Thyroid gland (tissue), 4 donors: Measurements from ENCODE around the gene UBIAD1. TPM values are rescaled to one million over a fixed set of nuclear protein-coding genes. Genes with fewer than 3 reads are reported as not detected.

Experiments used
- DNase-seq, 2 donors: peaks; one replicate each; pipeline ENCODE4 v3.0.0-alpha.2; 2019
- H3K27ac ChIP-seq, 3 donors: fragments of 200-600 bp; sonication (generic); 1 replicate in 2 of 3; 2 replicates in 1 of 3; pipeline ENCODE4 v1.5.1; 2016 to 2019; ENCODE audit warnings: mild to moderate bottlenecking in 1 of 3, moderate library complexity in 1 of 3
- H3K27me3 ChIP-seq: fragments of 200-600 bp; sonication (generic); one replicate; pipeline ENCODE4 v1.5.1; 2019
- H3K36me3 ChIP-seq, 2 donors: fragments of 200-600 bp; sonication (generic); one replicate each; pipeline ENCODE4 v1.5.1; 2016 to 2019
- H3K4me1 ChIP-seq, 2 donors: fragments of 200-600 bp; sonication (generic); one replicate each; pipeline ENCODE4 v1.5.1; 2017 to 2019
- H3K4me3 ChIP-seq, 3 donors: fragments of 200-600 bp; sonication (generic); replicated peaks in 1 of 3; 1 replicate in 2 of 3; 2 replicates in 1 of 3; pipeline ENCODE4 v1.5.1; 2016; ENCODE audit warnings: mild to moderate bottlenecking in 1 of 3
- H3K9me3 ChIP-seq: fragments of 200-600 bp; sonication (generic); one replicate; pipeline ENCODE4 v1.5.1; 2017
- POLR2A ChIP-seq, 2 donors: fragments of 450-650 bp; IDR thresholded peaks; one replicate each; pipeline ENCODE4 v1.6.1; 2017; ENCODE audit warnings: antibody characterized with exemption in 2 of 2, mild to moderate bottlenecking in 2 of 2, moderate library complexity in 1 of 2
- WGBS, 2 donors: methylation state at CpG; one replicate each; pipeline ENCODE4 v1.1.5; 2017; 5-methylcytosine and 5-hydroxymethylcytosine counted together
- intact Hi-C: fragments of 100-400 bp; cut with DNase I; formaldehyde crosslinking; loops from one replicate; pipeline ENCODE4 v1.15.1; 2023
- total RNA-seq, 4 donors: library from RNA; depleted of rRNA; stranded (reverse); fragments of >200 nt; gene quantifications; one replicate each; pipeline ENCODE4 v1.2.3, GENCODE V29; 2016
- TF ChIP-seq, protein P1 (sequence below), 6 experiments: fragments of 200-600 bp in 3 of 6; fragments of 450-650 bp in 3 of 6; sonication (generic) in 3 of 6; IDR thresholded peaks; one replicate each; pipeline ENCODE4 v1.5.1; 2016 to 2019; ENCODE audit warnings: antibody characterized with exemption in 6 of 6, mild to moderate bottlenecking in 2 of 6, inconsistent platforms in 1 of 6, moderate library complexity in 1 of 6

The UBIAD1 gene
- total RNA-seq, 4 donors from 2014 or later = 14.4 to 15.4 (median 15.1) TPM

DNA sequence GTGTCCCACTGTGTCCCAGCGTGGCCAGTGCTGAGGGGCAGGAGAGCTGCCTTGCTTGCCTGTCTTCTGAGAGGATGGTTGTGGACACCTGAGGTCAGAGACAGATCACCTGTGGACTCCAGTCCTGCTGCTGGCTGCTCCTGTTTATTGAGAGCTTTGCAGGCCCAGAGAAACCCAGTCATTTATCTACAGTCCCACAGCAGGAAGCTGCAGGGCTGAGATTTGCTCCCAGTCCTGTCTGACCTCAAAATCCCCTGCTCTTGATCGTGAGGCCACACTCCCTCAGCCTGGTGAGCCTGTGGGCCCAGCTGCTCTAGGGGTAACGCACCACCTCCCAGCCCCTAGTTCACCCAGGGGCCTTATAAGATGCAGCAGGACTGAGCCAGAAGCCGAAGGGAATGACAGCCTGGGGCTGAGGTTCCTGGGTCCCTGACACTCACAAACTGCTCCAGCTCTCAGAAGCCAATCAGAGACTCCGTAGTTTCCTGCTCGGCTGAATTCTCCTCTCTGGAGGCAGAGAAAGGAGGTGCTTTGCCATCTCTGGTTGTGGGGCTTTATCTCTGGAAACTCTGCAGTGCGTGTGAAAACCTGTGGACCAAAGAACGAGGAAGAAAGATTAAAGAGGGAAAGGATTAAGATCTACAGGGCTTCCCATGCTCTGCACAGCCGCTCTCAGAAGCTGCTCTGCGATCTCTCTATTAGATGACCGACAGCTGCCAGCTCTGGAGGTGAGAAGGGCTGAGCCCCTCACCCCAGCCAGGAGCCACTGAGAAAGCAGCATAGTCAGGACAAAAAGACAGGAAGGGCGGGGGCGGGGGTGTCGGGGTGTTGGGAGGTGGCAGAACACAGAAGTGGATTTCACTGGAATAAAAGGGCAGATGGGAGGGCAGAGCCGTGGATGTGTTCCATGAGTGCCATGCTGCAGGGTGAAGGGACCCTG is 39.1 kb downstream of the UBIAD1 start:
- no peaks in the 10 kb centered on the region for H3K4me1 ChIP-seq
- no peaks in the 10 kb centered on the region for H3K9me3 ChIP-seq
- WGBS, 2 donors = 55 to 56% methylated on average over 13 to 15 of the region's 15 CpGs
- H3K4me3 ChIP-seq = no peak overlapping the region
- H3K27ac ChIP-seq = no peak overlapping the region
- intact Hi-C loops = no loop called here
- no peaks in the 10 kb centered on the region for H3K36me3 ChIP-seq
- no peak for DNase-seq
- TF ChIP-seq POLR2A (IDR thresholded peaks at IDR 0.05) = no peak
- TF ChIP-seq, protein P1, sequence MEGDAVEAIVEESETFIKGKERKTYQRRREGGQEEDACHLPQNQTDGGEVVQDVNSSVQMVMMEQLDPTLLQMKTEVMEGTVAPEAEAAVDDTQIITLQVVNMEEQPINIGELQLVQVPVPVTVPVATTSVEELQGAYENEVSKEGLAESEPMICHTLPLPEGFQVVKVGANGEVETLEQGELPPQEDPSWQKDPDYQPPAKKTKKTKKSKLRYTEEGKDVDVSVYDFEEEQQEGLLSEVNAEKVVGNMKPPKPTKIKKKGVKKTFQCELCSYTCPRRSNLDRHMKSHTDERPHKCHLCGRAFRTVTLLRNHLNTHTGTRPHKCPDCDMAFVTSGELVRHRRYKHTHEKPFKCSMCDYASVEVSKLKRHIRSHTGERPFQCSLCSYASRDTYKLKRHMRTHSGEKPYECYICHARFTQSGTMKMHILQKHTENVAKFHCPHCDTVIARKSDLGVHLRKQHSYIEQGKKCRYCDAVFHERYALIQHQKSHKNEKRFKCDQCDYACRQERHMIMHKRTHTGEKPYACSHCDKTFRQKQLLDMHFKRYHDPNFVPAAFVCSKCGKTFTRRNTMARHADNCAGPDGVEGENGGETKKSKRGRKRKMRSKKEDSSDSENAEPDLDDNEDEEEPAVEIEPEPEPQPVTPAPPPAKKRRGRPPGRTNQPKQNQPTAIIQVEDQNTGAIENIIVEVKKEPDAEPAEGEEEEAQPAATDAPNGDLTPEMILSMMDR (IDR thresholded peaks at IDR 0.05) = no peak
- H3K27me3 ChIP-seq = no peaks in the 10 kb centered on the region

DNA sequence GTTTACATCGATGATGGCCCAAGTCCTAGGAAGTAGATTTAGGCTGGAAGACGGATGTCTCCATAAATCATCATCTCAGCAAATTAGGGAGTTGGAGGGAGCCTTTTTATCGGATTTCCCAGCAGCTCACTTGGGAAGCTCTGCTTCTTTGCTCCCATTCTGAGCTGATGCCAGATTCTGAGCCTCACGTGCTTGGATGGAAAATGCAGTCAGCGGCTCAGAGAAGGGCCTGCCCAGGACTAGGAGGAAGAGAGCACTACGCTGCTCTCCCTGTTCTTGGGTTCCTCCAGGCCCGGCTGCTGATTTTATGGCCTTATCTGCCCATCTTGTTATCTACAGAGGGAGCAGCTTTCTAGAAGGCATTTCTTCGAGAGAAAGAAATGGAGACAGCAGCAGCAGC is 42.0 kb downstream of the UBIAD1 start:
- H3K9me3 ChIP-seq = no peaks in the 10 kb centered on the region
- no peaks in the 10 kb centered on the region for H3K36me3 ChIP-seq
- no peaks in the 10 kb centered on the region for H3K4me1 ChIP-seq
- intact Hi-C loops = no loop called here
- 55 to 62% methylated on average over 8 of the region's 8 CpGs for WGBS, 2 donors
- TF ChIP-seq POLR2A (IDR thresholded peaks at IDR 0.05) = no peak
- TF ChIP-seq, protein P1 (IDR thresholded peaks at IDR 0.05) = no peak
- no peak overlapping the region for H3K4me3 ChIP-seq
- H3K27me3 ChIP-seq = no peaks in the 10 kb centered on the region
- no peak overlapping the region for H3K27ac ChIP-seq
- no peak for DNase-seq

DNA sequence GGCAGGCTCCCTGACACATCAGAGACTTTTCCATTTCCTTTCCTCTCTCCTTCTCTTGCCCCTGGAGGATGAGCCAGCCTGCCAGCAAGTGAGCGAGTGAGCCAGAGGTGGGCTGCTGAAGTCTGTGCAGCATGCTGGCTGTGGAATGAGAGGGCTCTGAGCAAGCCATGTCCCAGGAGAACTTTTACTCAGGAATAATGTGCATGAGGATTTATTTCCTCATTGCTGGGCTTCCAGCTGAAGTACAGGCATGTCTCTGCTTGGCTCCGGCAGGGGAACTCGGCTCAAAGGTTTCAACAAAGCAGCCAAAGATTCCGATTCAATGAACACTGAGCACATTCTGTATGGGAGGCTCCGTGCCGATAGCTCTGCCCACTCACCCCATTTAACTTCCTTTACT is 43.7 kb downstream of the UBIAD1 start:
- TF ChIP-seq POLR2A (IDR thresholded peaks at IDR 0.05) = no peak
- TF ChIP-seq, protein P1 (IDR thresholded peaks at IDR 0.05) = no peak
- no peak for DNase-seq
- no peaks in the 10 kb centered on the region for H3K36me3 ChIP-seq
- no peak overlapping the region for H3K4me3 ChIP-seq
- no peaks in the 10 kb centered on the region for H3K9me3 ChIP-seq
- H3K4me1 ChIP-seq = peaks cover 0 to 2% of the 10 kb centered on the region in 2 donors
- intact Hi-C loops = no loop called here
- WGBS, 2 donors = 56 to 59% methylated on average over 6 of the region's 6 CpGs
- H3K27ac ChIP-seq = no peak overlapping the region
- H3K27me3 ChIP-seq = no peaks in the 10 kb centered on the region

DNA sequence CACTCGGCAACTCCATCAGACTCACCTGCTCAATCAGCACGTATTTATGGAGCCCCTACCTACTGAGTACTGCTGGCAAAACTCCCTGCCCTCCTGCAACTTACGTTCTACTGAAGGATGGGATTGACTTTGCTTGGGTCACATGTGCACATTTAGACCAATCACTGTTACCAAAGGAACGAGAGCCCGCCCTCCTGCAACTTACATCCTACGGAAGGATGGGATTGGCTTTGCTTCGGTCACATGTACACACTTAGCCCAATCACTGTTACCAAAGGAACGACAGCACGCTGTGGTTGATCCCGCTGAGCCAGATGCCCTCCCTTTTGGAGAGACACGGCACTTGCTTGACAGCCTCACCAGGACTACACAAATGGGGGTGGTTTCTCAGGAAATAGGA is 46.0 kb downstream of the UBIAD1 start:
- no peak for DNase-seq
- H3K9me3 ChIP-seq = no peaks in the 10 kb centered on the region
- no peaks in the 10 kb centered on the region for H3K36me3 ChIP-seq
- TF ChIP-seq POLR2A (IDR thresholded peaks at IDR 0.05) = no peak
- TF ChIP-seq, protein P1 (IDR thresholded peaks at IDR 0.05) = no peak
- no peak overlapping the region for H3K27ac ChIP-seq
- intact Hi-C loops = no loop called here
- WGBS, 2 donors = 87 to 94% methylated on average over 11 of the region's 11 CpGs
- H3K27me3 ChIP-seq = no peaks in the 10 kb centered on the region
- peaks cover 2 to 11% of the 10 kb centered on the region in 2 donors for H3K4me1 ChIP-seq
- no peak overlapping the region for H3K4me3 ChIP-seq
